IPS-18c (cell line): Measurements from ENCODE around the gene ENO1.
"Not testable (repeated sequence)": the region's sequence is repeated elsewhere in the genome, so short reads cannot be mapped to it uniquely, and the experiment has no call there.

Source experiments
- H3K4me3 ChIP-seq: 2 replicates; pipeline ENCODE4 v1.7.0; 2013; ENCODE audit warnings: low read depth, mild to moderate bottlenecking, low read length, moderate library complexity; ENCODE audit not compliant: insufficient read depth
- H3K9me3 ChIP-seq: one replicate; pipeline ENCODE4 v1.6.1; 2013; ENCODE audit warnings: mild to moderate bottlenecking, low read length, moderate library complexity; ENCODE audit not compliant: control insufficient read depth, insufficient read depth

The ENO1 gene

GRCh38 chr1:8902765-8903164 lies 24.3 kb upstream of the ENO1 start:
- Histone ChIP-seq H3K9me3 (peaks cover 2% of the 10 kb centered on the region), H3K4me3 (no peak overlapping the region)

- not testable (repeated sequence) for H3K4me3 ChIP-seq, H3K9me3 ChIP-seq
Observed at GRCh38 chr1:8900684-8901083, 22.2 kb upstream of the ENO1 start.

GRCh38 chr1:8899046-8899445 lies 20.6 kb upstream of the ENO1 start:
- peaks cover 2% of the 10 kb centered on the region for H3K9me3 ChIP-seq
- no peak overlapping the region for H3K4me3 ChIP-seq

GRCh38 chr1:8898418-8898817 lies 19.9 kb upstream of the ENO1 start:
- H3K4me3 ChIP-seq, H3K9me3 ChIP-seq: not testable (repeated sequence)

GRCh38 chr1:8897505-8897904 lies 19.0 kb upstream of the ENO1 start:
- not testable (repeated sequence) for H3K9me3 ChIP-seq, H3K4me3 ChIP-seq

GRCh38 chr1:8896775-8897174 lies 18.3 kb upstream of the ENO1 start:
- not testable (repeated sequence) for H3K4me3 ChIP-seq, H3K9me3 ChIP-seq

GRCh38 chr1:8892026-8892425 lies 13.5 kb upstream of the ENO1 start:
- H3K4me3 ChIP-seq = no peak overlapping the region
- no peaks in the 10 kb centered on the region for H3K9me3 ChIP-seq

- Histone ChIP-seq H3K9me3 (no peaks in the 10 kb centered on the region), H3K4me3 (no peak overlapping the region)
Observed at GRCh38 chr1:8891401-8891800, 12.9 kb upstream of the ENO1 start.

GRCh38 chr1:8889925-8890785 lies 11.7 kb upstream of the ENO1 start:
- H3K4me3 ChIP-seq = no peak overlapping the region
- no peaks in the 10 kb centered on the region for H3K9me3 ChIP-seq

- Histone ChIP-seq H3K9me3 (no peaks in the 10 kb centered on the region), H3K4me3 (no peak overlapping the region)
Observed at GRCh38 chr1:8889103-8889846, 10.8 kb upstream of the ENO1 start.

- no peak overlapping the region for H3K4me3 ChIP-seq
- H3K9me3 ChIP-seq = no peaks in the 10 kb centered on the region
Observed at GRCh38 chr1:8886589-8886988, 8.1 kb upstream of the ENO1 start.

- H3K9me3 ChIP-seq, H3K4me3 ChIP-seq: not testable (repeated sequence)
Observed at GRCh38 chr1:8886031-8886524, 7.6 kb upstream of the ENO1 start.

- H3K9me3 ChIP-seq, H3K4me3 ChIP-seq: not testable (repeated sequence)
Observed at GRCh38 chr1:8884105-8884504, 5.6 kb upstream of the ENO1 start.

GRCh38 chr1:8883491-8883890 lies 5.0 kb upstream of the ENO1 start:
- no peak overlapping the region for H3K4me3 ChIP-seq
- H3K9me3 ChIP-seq = no peaks in the 10 kb centered on the region

GRCh38 chr1:8879922-8880676 lies 1.6 kb upstream of the ENO1 start:
- H3K4me3 ChIP-seq = no peak overlapping the region; the same call in 1 of the 2 replicates
- H3K9me3 ChIP-seq = no peaks in the 10 kb centered on the region

GRCh38 chr1:8879464-8879921 lies 1.0 kb upstream of the ENO1 start:
- peak overlapping the region; percentile 94 for H3K4me3 ChIP-seq
- no peaks in the 10 kb centered on the region for H3K9me3 ChIP-seq

GRCh38 chr1:8878698-8879463 lies 395 bp upstream of the ENO1 start:
- peak overlapping the region; percentile 94 for H3K4me3 ChIP-seq
- no peaks in the 10 kb centered on the region for H3K9me3 ChIP-seq
